SK-MEL-5 (cell line): Measurements from ENCODE around the gene MAT2A. TPM values are rescaled to one million over a fixed set of nuclear protein-coding genes. Genes with fewer than 3 reads are reported as not detected.
A peak's percentile ranks its signal among the peaks of the same experiment; 100 is the strongest.

Experiments
- DNase-seq: peaks from one replicate; pipeline ENCODE4 v3.0.0-alpha.2; 2016; ENCODE audit warnings: low read depth, low spot score
- in situ Hi-C: cut with HindIII; loops from 2 replicates; pipeline ENCODE4 v1.10.0; 2016; ENCODE audit warnings: low sequenced_read_pairs, high pct_unique_total_duplicates, low pct_unique_long_range_greater_than_20kb
- total RNA-seq: library from RNA; depleted of rRNA; stranded (reverse); fragments of >200 nt; shearing (Covaris generic); gene quantifications from 2 replicates; pipeline ENCODE4 v1.2.3, GENCODE V29; 2014

MAT2A gene
- total RNA-seq, 1 experiment from 2014 or later = 88.9 TPM

DNA sequence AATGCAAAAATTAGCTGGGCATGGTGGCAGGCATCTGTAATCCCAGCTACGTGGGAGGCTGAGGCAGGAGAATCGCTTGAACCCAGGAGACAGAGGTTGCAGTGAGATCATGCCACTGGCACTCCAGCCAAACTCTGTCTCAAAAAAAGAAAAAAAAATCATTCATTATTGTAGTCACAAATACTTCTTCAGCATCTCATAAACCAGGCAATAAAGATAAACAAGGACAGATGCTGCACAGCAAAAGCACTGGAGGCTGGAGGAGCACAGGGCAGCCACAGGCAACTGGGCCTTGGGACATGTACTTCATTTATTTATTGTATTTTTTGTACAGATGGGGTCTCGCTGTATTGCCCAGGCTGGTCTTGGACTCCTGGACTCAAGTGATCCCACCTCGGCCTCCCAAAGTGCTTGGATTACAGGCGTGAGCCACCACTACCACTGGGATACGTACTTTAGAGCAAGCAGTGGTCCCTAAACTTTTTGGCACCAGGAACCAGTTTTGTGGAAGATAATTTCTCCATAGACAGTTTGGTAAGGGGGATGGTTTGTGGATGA is 16.8 kb upstream of the MAT2A start:
- in situ Hi-C loops = no loop called here
- DNase-seq = no peak

DNA sequence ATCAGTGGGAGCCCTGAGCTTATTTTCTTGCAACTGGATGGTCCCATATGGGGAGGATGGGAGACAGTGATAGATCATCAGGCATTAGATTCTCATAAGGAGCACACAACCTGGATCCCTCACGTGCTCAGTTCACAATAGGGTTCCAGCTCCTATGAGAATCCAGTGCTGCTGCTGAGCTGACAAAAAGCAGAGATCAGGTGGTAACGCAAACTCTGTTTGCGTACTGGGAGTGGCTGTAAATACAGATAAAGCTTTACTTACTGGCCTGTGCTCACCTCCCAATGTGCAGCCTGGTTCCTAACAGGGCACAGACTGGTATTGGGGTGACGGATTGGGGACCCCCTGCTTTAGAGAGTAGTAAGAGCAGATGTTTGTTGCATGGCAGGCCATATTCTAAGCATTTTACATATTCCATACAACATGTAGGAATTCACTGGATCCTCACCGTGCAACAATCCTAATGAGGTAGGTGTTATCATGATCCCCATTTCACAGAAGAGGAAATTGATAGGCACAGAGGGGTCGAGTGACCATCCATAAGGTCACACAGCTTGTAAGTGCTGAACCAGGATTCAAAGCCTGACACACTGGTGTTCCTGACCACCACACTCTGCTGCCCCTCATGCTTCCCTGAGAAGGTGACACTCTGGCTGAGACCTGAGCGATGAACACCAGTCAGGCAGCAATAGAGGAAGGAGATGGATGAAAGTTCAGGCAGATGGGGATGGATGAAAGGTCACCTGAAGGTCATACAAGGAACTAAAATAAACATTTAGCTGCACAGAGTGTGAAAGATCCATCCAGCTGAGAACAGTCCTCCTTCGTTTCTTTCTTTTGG is 15.7 kb upstream of the MAT2A start:
- in situ Hi-C loops = no loop called here
- no peak for DNase-seq

DNA sequence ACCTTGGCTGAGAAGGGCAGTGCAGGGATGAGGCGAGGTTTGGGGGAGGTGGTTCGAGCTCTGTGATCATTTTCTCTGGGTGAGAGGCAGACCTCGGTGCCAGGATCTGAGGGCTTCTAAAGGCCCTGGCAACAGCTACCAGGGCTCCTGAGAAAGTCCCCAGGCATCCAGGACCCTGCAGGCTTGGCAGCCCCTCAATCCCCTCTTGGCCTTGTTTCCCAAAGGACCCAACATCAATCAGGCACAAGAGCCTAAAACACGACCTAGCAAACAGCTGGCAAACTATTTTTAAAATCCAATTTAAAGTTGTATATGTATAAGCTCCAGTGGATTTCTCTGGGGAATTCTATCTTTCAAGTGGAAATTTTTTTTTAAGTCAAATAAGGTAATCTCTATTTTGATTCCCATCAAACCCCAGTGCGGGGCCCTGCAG is 15.0 kb upstream of the MAT2A start:
- in situ Hi-C loops = no loop called here
- no peak for DNase-seq

DNA sequence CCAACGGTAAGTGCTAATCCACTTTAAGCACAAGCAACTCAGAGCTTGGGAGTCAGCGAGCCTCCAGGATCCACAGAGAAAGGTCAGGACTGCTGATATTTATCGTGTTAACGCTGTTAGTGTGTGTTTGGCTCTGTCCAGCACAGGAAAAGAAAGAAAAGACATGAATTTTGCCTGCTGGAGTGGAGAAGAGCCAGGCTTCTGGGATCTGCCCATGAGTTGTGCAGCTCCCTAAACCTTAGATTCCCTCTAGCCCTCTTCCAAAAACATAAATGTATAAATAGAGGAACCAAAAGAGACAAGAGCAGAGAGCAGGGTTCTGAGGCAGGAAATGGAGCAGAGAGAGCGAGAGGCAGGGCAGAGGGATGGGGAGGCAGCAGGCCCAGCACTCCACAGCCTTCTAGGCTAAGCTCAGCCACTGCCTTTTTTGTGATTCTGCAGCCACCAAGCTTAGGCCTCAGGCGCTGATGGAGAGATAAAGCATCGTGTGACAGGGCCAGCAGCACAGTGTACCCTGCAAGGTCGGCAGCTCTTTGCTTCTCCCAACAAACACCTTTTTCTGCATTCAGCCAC is 14.5 kb upstream of the MAT2A start:
- in situ Hi-C loops = no loop called here
- no peak for DNase-seq

DNA sequence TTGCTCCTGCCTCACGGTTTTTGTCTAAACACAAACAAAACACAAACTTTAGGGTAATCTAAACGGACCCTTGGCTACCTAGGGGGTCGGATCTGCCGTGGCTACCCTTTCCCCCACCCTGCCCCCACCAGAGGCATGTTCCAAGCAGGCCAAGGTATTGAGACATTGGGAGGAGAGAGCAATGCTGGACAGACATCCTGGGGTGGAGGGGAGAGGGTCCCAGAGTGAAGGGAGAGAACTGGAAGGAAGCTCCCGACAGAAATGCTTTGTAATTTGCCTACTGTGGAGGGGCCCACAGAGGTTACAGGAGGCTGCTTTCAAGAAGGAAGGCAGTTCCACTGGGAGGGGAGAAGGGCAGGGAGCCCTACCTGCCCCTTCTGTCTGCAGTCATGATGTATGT is 13.9 kb upstream of the MAT2A start:
- DNase-seq = no peak
- in situ Hi-C loops = no loop called here

DNA sequence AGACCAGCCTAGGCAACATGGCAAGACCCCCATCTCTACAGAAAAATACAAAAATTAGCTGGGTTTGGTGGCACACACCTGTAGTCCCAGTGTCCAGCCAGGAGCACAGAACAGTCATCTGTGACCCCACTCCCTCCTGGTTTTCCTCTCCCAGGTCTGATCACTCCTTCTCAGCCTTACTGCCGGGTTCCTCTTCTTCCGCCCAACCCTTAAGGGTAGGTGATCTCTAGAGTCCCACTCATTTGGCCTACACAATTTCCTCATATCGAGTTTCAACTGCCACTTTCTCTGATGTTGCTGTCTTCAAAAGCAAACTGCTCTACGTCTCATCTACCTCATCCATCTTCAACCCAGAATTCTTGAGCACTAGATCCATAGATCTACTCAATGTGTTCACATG is 13.4 kb upstream of the MAT2A start:
- in situ Hi-C loops = no loop called here
- no peak for DNase-seq

DNA sequence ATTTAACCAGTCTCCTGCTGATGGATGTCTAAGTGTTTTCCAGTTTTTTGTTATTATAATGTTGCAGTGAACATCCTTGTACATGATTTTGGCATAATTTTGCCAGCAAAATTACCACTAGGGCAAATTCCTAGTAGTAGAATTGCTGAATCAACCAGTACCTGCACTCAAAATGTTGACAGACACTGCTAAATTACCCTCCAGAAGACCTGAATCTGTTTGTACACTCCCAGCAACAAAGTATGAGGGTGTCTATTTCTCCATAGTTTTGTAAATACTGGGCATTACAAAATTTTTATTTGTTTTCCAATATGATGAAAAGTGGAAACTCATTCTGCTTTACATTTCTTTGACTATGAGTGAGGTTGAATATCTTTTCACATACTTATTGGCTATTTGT is 11.2 kb upstream of the MAT2A start:
- in situ Hi-C loops = no loop called here

DNA sequence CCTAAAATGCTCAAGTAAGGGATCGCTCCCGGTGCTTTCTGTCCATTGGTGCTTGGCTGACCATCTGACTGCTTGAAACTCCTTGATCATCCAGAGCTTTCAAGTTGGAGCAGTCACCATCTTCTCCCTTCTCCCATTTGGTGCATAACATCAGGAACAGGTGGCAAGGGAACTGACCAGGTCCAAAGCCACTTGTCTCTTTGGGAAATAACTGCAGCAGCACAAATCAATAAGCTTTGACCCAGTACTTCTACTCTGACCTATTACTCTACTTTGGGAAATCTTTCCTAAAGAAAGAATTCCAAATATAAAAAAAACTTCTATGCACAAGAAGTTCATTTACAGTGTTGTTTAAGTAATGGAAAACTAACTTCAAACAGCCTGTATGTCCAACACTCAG is 10.6 kb upstream of the MAT2A start:
- in situ Hi-C loops = no loop called here
- DNase-seq = no peak

More for the DNA sequence above, 11.2 kb upstream of the MAT2A start:
- no peak for DNase-seq

DNA sequence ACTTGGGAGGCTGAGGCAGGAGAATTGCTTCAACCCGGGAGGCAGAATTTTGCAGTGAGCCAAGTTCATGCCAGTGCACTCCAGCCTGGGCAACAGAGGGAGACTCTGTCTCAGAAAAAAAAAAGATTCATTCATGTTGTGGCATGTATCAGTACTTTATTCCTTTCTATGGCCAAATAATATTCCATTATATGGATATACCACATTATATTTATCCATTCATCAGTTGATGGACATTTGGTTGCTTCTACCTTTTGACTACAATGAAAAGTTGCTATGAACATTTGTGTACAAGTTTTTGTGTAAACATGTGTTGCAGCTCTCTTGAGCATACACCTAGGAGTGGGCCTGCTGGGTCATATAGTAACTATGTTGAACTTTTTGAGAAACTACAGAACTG is 9.2 kb upstream of the MAT2A start:
- in situ Hi-C loops = no loop called here

DNA sequence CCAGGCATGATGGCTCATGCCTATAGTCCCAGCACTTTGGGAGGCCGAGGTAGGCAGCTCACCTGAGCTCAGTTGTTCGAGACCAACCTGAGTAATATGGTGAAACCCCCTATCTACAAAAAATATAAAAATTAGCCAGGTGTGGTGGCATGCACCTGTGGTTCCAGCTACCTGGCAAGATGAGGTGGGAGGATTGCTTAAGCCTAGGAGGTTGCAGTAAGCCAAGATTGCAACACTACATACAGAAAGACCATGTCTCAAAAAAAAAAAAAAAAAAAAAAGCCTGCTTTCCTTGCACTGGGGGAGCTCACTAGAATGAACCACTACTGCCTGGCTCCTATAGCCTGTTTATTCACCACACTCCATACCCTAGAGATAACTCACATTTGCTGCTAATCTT is 7.4 kb upstream of the MAT2A start:
- in situ Hi-C loops = no loop called here
- DNase-seq = no peak

More for the DNA sequence above, 9.2 kb upstream of the MAT2A start:
- DNase-seq = no peak

DNA sequence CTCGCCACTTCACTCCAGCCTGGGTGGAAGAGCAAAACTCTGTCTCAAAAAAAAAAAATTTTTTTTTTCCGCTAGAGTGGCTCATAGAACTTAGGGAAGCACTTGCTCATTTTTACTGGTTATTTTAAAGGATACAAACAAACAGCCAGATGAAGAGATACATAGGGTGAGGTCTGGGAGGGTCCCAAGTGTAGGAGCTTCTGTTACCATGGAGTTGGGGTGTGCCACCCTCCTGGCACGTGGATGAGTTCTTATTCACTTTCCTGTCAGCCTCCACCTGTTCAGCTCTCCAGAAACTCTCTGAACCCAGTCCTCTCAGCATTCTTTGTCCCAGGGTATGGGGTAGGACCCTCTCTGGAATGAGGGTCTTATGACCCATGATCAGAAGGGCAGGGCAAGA is 4.9 kb upstream of the MAT2A start:
- in situ Hi-C loops = no loop called here

DNA sequence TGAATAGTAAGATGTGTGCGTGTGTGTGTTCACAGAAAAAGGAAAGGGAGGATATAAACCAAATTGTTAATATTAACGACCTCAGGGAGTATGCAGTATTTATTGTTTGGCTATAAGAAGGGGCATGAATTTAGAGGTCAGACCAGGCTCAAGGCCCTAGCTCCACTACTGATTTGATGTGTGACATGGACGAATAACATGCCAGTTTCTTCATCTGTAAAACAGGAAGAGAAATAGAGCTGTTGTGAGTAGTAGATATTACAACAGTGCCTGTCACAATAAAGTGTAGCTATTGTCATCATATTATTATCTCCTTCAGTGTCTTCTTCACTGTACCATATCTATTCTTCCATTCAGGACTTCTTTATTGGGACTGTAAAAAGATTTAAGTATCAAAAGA is 4.1 kb upstream of the MAT2A start:
- DNase-seq = no peak
- in situ Hi-C loops = no loop called here

More for the DNA sequence above, 4.9 kb upstream of the MAT2A start:
- no peak for DNase-seq

DNA sequence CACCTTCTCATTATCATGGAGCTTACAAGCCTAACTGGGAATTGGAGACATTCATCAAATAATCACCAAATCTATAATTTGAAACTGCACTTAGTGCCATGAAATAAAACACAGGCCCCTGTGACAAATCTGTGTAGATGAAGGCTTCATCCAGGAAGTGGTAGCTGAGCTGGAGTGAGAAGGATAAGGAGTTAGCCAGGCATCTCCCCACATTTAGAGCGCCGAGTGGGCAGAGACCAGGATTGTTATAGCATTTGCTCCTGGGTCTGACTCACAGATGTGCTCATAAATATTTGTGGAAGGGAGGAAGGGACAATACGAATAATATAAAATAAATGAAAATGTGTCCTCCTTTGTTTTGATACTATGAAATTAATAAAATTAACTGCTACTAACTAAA is 2.5 kb upstream of the MAT2A start:
- in situ Hi-C loops = no loop called here
- DNase-seq = no peak

DNA sequence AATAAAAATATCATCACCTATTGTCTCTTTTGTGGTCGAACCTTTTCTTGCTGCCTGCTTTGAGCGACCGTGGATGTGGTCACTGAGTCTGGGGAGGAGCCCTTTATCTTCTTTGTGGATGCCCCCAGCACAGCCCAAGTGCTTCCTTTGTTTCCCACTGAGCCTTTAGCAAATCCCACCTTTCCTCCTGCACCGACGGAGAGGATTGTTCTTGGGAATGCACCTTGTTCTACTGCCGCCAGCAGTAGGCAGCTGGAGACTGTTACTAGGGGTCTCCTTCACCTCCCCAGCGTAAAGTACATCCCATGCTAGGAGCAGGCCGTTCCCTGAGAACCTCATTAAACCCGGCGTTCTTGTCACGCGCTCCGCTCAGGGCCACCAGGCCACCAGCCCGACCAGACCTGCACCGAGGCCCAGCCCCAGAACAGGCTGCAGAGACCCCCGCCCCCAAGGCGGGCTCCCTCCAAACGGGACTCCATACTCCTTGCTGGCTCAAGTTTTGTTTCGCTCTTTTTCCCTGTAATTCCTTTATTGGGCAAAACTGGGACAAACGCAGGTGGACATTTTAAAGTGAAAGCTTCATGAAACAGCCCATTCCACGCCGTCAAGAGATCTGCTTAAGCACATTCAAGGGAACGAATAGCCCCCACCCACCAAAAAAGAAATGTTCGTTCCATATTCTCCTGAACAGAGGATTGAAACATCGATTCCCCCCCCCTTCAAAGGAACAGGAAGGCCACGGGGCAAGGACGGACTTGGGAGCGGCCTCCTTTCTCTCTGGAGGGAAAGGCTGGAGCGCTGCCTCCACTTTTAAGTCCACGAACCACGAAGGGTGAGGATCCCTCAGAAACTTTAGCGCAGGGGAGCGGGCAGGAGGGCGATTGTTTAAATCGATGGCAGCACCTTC is 1.1 kb upstream of the MAT2A start:
- DNase-seq = peak; percentile 61
- in situ Hi-C loops = no loop called here

DNA sequence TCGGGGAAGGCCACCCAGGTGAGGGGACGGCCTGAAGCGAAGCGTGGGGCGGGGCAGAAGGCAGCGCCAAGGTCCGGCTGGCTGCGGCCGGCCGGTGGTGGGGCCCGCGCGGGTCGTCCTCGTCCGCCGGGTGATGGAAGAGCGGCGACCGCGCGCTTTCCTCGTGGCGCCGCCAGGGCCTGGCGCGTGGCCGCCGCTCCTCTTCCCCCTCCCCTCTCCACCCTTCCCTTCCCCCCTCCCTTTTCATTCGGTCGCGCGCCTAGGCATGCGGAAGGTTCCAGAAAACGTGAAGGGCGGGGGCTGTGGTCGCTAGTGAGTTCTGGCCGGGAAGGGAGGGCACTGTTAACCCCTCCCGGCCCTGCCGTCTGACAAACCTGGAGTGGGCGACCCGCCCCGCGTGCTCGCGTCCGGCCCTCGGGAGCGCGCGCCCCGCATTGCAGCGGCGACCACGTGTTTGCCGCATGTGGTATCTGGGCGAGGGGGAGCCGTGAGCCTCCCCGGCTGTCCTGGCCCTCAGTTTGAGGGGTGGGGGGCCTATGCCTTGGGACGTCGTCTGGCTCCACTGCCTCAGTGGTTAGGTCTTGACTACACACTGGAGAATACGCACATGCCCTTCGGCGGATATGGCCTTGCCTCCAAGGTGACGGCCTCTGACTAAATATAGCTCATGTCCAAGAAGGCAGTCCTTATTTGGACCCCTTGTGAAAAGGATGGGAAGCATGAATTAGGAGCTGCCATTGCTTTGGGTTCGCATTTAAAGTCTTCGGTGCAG is 579 bp downstream of the MAT2A start:
- in situ Hi-C loops = no loop called here

DNA sequence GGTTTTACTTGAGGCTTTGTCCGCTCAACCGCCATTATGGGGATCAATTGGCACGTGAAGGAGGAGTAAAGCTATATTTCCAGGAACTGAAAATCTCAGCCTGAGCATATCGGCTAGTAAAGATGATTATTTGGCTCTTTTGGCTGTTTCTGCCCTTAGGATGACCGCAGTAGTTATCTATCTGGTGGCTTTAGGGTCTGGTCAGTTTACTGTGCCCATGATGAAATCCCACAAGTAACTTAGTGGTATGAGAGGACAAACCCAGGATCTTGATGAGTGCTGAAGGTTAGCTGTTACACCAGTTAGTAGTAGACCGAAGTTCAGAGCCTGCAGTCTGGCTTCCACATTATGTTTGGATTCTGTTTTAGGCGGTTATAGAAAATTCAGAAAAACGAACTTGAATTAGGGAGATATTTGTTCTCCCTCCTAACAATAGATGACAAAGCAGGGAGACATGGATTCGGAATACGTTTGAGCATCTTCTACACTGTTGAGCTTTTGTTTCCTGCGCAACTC is 1.2 kb downstream of the MAT2A start:
- peak; percentile 50 for DNase-seq
- in situ Hi-C loops = no loop called here

More for the DNA sequence above, 579 bp downstream of the MAT2A start:
- DNase-seq = peak; percentile 88

DNA sequence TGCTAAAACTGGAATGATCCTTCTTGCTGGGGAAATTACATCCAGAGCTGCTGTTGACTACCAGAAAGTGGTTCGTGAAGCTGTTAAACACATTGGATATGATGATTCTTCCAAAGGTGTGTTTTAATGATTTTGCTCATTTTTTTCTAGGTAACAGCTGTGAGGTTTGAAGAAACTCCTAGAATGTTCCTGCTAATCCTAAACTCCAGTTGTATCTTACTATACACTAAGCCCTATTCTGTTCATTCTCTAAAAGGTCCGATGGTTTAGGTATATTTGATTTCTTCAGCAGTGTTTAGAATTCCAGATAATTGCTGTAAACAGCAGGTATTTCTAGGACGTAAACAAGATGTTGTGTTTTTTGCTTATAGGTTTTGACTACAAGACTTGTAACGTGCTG is 2.3 kb downstream of the MAT2A start:
- in situ Hi-C loops = no loop called here
- DNase-seq = no peak
